Renal cortex interstitium (tissue), 15 donors: ENCODE data around the gene NPW. TPM values are rescaled to one million over a fixed set of nuclear protein-coding genes. Genes with fewer than 3 reads are reported as not detected.

Experiments
- DNase-seq, 11 donors: peaks; one replicate each; pipeline ENCODE4 v3.0.0-alpha.2; 2013; ENCODE audit warnings: low read depth in 9 of 11, low spot score in 4 of 11; ENCODE audit errors: extremely low read depth in 1 of 11
- long read RNA-seq, 16 experiments: transcript quantifications; one replicate each; lab custom pipeline, GENCODE V29; 2026
- polyA plus RNA-seq, 3 donors: library from polyadenylated mRNA; unstranded; fragments of 120-200 nt; gene quantifications; one replicate each; pipeline ENCODE4 v1.2.1, GENCODE V29; 2013; ENCODE audit not compliant: insufficient read length in 3 of 3

The NPW gene
- polyA plus RNA-seq, result 10 to 100 TPM in 1 of 3 donors, 1 to 10 TPM in 2; 3.8 to 12.4 (median 8.2) TPM
- long read RNA-seq, donor 1, transcript NPW-202 (2 exons, 991 nt), result major isoform, 12 of 12 reads
- long read RNA-seq, donor 1, partial matches to known transcripts, result 0 of 12 reads
- long read RNA-seq, donor 1, other reads (novel, unspliced or antisense), result 0 of 12 reads
- long read RNA-seq, donor 2, transcript NPW-202 (2 exons, 991 nt), result major isoform, 29 of 29 reads
- long read RNA-seq, donor 2, partial matches to known transcripts, result 0 of 29 reads
- long read RNA-seq, donor 2, other reads (novel, unspliced or antisense), result 0 of 29 reads
- long read RNA-seq, donor 3, transcript NPW-202 (2 exons, 991 nt), result major isoform, 22 of 22 reads
- long read RNA-seq, donor 3, partial matches to known transcripts, result 0 of 22 reads
- long read RNA-seq, donor 3, other reads (novel, unspliced or antisense), result 0 of 22 reads
- long read RNA-seq, donor 4, transcript NPW-202 (2 exons, 991 nt), result major isoform, 20 of 20 reads
- long read RNA-seq, donor 4, partial matches to known transcripts, result 0 of 20 reads
- long read RNA-seq, donor 4, other reads (novel, unspliced or antisense), result 0 of 20 reads
- long read RNA-seq, donor 5, result 0 reads
- long read RNA-seq, donor 6, transcript NPW-202 (2 exons, 991 nt), result major isoform, 19 of 19 reads
- long read RNA-seq, donor 6, partial matches to known transcripts, result 0 of 19 reads
- long read RNA-seq, donor 6, other reads (novel, unspliced or antisense), result 0 of 19 reads
- long read RNA-seq, donor 7, transcript NPW-202 (2 exons, 991 nt), result major isoform, 27 of 32 reads
- long read RNA-seq, donor 7, partial matches to known transcripts, result 5 of 32 reads
- long read RNA-seq, donor 7, other reads (novel, unspliced or antisense), result 0 of 32 reads
- long read RNA-seq, donor 8, result 0 reads
- long read RNA-seq, donor 9, transcript NPW-202 (2 exons, 991 nt), result major isoform, 26 of 26 reads
- long read RNA-seq, donor 9, partial matches to known transcripts, result 0 of 26 reads
- long read RNA-seq, donor 9, other reads (novel, unspliced or antisense), result 0 of 26 reads
- long read RNA-seq, donor 10, transcript NPW-202 (2 exons, 991 nt), result major isoform, 24 of 24 reads
- long read RNA-seq, donor 10, partial matches to known transcripts, result 0 of 24 reads
- long read RNA-seq, donor 10, other reads (novel, unspliced or antisense), result 0 of 24 reads
- long read RNA-seq, donor 11, transcript NPW-202 (2 exons, 991 nt), result major isoform, 13 of 13 reads
- long read RNA-seq, donor 11, partial matches to known transcripts, result 0 of 13 reads
- long read RNA-seq, donor 11, other reads (novel, unspliced or antisense), result 0 of 13 reads
- long read RNA-seq, donor 12, transcript NPW-202 (2 exons, 991 nt), result major isoform, 12 of 12 reads
- long read RNA-seq, donor 12, partial matches to known transcripts, result 0 of 12 reads
- long read RNA-seq, donor 12, other reads (novel, unspliced or antisense), result 0 of 12 reads
- long read RNA-seq, donor 13, result 0 reads
- long read RNA-seq, donor 14, transcript NPW-202 (2 exons, 991 nt), result major isoform, 21 of 21 reads
- long read RNA-seq, donor 14, partial matches to known transcripts, result 0 of 21 reads
- long read RNA-seq, donor 14, other reads (novel, unspliced or antisense), result 0 of 21 reads
- long read RNA-seq, donor 15, transcript NPW-202 (2 exons, 991 nt), result major isoform, 12 of 12 reads
- long read RNA-seq, donor 15, partial matches to known transcripts, result 0 of 12 reads
- long read RNA-seq, donor 15, other reads (novel, unspliced or antisense), result 0 of 12 reads
- long read RNA-seq, donor 16, transcript NPW-202 (2 exons, 991 nt), result major isoform, 60 of 60 reads
- long read RNA-seq, donor 16, partial matches to known transcripts, result 0 of 60 reads
- long read RNA-seq, donor 16, other reads (novel, unspliced or antisense), result 0 of 60 reads

GRCh38 chr16:2019518-2019920 is at the start of gene NPW:
NPW (plus strand) TSS chr16:2019785.
- no peak for DNase-seq

GRCh38 chr16:1971796-1972489 is 47.6 kb upstream of the NPW start, which contains the start of gene TBL3:
TBL3 (plus strand) TSS chr16:1972053; CDS start chr16:1972165, 112 bp downstream.
- peak; percentile 83 to 93 (median 90) for DNase-seq

GRCh38 chr16:1972490-1972877 is 47.1 kb upstream of the NPW start:
- DNase-seq, result no peak

GRCh38 chr16:1973461-1974156 is 46.0 kb upstream of the NPW start:
- no peak for DNase-seq

GRCh38 chr16:1974157-1975070 is 45.2 kb upstream of the NPW start:
- no peak for DNase-seq

- DNase-seq, result no peak
These were observed 44.0 kb upstream of the NPW start for GRCh38 chr16:1975432-1976215.

GRCh38 chr16:1976216-1976520 is 43.4 kb upstream of the NPW start:
- DNase-seq, result no peak

- no peak for DNase-seq
These were observed 42.4 kb upstream of the NPW start for GRCh38 chr16:1976951-1977874.

GRCh38 chr16:1977875-1978268 is 41.7 kb upstream of the NPW start:
- no peak for DNase-seq

- no peak for DNase-seq
These were observed 41.0 kb upstream of the NPW start for GRCh38 chr16:1978476-1979120.

GRCh38 chr16:1979271-1980029 is 40.1 kb upstream of the NPW start:
- DNase-seq, result no peak

GRCh38 chr16:1980030-1980769 is 39.4 kb upstream of the NPW start:
- DNase-seq, result no peak

GRCh38 chr16:1980770-1981087 is 38.9 kb upstream of the NPW start:
- DNase-seq, result no peak
